HG03457 (cell line): ENCODE results near the gene HEY2.
"Not testable (repeated sequence)": the region's sequence is repeated elsewhere in the genome, so short reads cannot be mapped to it uniquely, and the experiment has no call there.

Experiments
- ATAC-seq: cut with Tn5 transposase; IDR thresholded peaks from one replicate; pipeline ENCODE4 v1.9.1; 2021; ENCODE audit warnings: moderate number of reproducible peaks; ENCODE audit not compliant: unreplicated experiment

HEY2 gene

DNA sequence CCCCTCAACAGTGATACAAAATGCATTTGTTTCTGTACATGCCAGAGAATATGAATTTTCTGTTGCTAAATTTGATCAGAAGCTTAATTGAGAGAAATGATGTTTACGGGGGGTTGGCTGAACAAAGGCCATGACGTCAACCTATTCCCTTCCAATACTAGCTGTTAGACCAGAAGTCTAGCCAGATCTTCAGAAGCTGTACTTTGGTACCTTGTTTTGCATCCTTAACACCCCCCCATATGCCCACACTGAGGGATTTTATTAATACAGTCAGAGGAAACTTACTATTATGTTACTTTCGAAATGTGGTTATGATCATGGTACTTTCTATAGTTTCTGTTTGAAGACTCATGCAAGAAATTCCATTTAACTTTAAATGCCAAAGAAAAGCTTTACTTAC lies 44.4 kb downstream of the HEY2 start:
- ATAC-seq, result no peak

DNA sequence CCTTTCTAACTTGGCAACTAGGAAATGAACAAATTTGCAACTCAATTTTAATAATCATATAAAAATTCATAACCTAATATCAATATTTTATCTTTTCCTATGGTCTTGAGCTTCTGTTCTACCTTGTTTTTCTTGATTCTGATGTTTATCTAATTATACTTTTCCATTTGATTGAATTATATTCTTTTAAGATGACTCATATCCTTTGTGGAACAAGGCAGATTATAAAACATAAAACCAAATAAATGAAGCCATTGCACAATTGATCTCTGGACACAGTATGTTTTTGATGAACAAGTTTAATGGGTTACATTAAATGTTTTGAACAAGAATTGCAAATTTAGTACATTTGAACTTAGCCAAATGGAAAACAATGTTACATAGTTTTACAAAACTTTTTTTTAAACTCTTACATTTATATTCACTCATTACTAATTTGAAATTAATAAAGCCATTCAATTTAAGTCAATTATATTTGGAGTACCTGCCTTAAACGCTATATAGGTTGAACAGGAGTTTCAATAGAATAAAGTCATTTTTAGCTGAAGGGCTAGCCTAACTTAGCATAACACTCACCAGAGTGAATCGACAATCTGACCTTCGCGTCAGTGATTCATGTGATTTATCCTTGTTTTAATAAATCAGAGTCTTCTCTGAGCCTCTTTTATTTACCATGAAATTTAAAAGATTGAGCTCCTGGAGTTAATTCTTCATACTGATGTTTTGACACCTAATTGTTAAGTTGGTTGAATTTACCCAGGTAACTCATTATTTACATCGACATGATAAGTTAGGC lies 45.1 kb downstream of the HEY2 start:
- ATAC-seq, result no peak

DNA sequence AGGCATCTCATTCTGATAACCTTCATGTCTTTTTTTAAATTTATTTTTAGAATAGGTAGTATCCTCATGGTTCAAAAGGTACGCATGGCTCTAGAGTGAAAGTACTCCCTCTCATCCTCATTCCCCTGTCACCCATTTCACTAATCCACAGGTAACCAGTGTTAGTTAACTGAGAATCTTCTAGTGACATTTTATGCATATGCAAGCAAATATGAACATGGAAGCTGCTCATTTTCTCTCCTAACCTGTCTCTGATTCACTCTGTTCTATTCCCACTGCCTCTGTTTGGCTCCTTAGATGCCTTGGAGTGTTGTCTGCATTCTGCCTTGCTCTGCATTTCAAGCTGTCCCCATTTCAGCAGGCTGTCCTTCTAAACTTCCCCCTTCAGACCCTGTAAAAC lies 45.9 kb downstream of the HEY2 start:
- no peak for ATAC-seq

DNA sequence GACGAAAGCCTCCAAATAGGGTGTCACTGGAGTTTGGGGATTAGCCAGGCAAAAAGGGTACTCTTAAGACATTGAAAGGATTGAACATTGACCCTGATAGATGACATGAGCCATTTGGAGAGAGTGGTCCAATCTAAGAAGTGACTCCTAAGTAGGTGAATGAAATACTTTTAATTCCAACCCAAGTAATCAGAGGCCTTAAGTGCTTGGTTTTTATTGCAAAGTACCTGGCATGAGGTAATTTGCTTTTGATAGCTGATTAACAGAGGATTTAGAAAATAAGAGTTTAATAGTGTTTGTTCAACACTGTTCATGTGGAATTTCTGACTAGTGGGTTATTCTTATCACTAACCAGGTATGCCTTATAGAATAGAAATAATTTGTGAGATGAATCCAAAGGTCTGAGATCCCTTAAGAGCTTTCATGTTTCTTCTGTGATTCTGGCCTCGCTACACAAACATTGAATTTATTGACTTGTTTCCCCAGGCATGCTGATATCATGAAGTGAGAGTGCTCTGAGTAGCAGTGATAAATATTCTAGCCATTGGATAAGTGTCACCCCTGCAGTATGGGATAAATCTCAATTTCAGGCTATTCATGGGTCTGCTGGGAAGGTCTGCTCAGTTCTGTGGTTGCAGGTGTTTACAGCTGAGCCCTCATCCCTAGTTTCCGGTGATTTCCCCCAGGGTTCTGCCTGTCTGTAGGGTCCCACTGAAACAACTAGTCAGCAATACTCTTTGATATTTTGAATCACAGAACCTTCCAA lies 47.9 kb downstream of the HEY2 start:
- no peak for ATAC-seq

DNA sequence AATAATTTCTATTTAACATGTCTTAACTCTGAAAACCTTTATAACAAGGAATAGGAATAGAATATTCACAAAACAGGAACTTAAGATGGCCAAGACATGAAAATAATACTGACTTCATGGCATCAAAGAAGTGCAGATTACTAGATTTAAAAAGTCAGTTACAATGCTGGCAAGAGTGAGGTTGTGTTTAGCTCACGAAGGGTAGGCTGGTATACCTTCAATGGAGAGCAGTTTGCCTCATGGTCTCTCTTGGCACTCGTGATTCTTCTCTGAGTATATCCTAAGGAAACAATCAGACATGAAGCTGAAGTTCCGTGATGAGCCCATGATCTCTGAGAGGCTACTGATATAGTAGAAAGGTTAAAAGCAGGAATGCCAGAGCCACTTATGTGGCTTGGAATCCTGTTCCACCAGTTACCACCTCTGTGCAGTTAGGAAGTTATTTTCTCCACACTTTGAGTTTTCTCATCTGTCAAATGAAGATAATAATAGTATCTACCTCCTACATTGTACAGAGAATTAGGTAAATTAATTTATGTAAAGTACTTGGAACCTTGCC lies 48.5 kb downstream of the HEY2 start:
- no peak for ATAC-seq

DNA sequence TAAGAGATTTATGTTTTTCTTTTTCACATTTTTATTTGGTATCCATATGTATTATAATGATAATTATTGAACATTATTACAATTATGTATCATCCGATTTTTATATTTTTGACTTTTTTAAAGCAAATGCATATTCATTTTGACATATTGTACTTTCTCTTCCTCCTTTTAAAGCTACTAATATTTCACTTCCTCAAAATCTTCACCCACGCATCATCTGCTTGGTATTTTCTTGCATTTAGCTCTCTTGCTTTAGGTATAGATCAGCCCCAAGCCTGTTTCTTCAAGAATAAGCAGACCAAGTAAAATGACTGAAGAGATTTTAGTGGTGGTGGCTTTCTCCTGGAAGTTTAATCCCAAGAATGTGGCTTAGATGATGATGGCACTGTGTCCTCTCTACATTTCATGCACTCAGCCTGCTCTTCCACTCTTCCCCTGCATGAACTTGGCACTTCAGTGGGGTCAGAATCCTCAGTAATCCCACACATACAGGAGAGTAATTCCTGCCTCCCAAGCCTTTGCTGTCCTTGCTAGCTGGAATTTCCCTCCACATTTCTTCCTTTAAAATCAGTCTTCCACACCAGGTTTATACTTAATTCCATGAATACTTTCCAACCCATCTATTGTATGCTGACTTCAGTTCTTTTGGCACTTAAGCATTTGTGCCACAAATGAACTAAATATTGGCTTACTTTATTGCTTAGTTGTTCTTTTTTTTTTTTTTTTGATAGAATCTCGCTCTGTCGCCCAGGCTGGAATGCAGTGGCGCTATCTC lies 49.5 kb downstream of the HEY2 start:
- peak; percentile 70 for ATAC-seq

DNA sequence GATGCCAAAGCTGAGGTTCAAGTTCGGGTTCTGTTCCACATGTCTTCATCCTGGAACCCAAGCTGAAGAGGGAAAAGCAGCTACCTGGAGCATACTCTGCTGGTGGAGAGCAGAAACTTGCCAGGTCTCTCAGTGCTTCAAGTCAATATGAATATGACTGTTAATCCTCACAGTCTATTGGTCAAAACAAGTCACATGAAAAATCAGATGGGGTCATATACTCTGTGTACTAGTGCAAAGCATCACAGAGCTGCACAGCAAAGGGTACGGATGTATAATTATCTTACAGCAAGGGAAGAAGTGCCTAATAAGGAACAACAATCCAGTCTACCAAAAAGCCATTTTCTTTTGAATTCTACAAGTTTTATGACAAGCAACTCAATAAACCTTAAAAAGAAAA lies 53.0 kb downstream of the HEY2 start:
- no peak for ATAC-seq

DNA sequence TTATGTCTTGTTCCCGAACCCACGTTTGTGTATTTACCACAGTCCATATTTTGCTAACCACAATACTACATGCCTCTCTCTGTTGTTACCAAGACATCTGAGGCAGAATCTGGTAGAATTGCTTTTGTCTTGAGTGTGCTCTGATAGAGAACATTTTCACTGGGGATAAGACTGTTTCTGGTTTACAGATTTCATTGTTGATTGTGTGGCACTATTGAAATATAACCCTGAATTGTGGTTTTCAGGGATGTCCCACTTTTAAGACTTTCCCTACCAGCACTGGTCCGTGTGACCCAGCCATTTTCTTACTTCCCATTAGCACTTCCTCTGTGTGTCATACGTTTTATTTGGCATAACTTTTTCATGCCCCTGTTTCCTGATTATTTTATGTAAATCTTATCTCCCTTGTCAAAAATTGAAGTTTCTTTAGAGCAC lies 53.5 kb downstream of the HEY2 start:
- no peak for ATAC-seq

DNA sequence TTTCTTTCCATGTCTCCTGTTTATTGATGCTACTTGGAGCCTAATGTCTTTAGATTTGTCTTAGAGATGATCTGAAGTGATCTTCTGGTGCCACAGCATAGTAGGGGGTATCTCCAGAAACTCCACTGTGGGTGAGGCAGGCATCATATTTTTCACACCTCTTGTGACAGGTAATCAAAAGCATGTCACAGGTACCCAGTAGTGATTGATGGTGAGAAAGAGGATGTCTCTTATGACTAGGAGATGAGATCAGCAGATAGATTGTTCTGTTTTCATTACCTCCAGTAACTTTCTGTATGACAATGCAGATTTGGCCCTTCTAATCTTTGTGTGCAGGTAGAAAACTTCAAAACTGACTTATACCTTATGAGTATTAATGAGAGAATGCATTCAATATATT lies 54.8 kb downstream of the HEY2 start:
- ATAC-seq, result peak; percentile 43

DNA sequence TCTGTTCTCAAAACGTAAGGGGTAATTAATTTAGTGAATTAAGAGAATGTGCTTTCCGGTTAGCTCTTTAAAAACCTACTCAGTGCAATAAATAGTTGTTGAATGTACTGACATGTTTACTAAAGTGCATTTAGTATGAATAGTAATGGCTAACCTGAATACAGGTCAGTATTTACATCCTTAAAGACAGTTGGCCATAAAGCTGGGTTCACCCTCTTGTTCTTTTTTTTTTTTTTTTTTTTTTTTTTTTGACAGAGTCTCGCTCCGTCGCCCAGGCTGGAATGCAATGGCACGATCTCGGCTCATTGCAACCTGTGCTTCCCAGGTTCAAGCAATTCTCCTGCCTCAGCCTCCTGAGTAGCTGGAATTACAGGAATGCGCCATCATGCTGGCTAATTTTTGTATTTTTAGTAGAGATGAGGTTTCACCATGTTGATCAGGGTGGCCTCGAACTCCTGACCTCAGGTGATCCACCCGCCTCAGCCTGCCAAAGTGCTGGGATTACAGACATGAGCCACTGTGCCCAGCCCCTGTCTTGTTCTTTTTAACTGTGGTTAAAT lies 55.5 kb downstream of the HEY2 start:
- not testable (repeated sequence) for ATAC-seq

DNA sequence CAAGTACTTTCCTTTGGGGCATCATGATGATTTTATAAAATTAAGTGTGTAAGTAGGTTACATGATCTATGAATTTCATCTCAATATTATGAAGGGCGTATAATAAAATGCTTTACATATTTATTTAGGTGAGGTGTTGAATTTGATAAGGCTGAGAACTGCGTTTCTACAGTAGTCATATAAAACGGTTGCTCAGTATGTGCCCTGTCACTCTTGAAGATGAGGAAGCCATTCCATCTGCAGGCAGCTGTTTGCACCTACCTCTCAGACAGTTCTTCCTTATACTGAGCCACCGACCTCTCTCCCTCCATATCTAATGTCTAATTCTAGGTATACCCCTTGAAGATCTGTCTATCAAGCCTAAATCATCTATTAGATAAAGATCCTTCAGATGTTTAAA lies 57.4 kb downstream of the HEY2 start:
- ATAC-seq, result no peak

DNA sequence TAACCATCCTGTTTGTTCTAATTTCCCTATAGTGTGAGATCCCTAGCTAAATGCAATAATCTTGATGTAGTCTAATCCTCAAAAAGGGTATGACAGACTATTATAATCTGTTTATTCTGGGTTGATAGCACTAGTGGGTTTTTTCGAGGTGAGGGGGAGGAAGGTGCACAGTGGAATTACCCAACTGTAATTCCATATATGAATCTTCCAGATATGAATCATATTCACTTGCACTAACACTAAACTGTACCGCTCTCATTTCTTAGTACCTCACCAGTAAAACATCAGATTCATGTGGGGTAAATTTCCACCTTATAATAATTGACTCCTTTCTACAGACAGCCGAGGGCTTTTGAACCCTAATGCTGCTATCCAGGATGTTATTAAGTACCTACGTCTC lies 57.9 kb downstream of the HEY2 start:
- peak; percentile 29 for ATAC-seq

DNA sequence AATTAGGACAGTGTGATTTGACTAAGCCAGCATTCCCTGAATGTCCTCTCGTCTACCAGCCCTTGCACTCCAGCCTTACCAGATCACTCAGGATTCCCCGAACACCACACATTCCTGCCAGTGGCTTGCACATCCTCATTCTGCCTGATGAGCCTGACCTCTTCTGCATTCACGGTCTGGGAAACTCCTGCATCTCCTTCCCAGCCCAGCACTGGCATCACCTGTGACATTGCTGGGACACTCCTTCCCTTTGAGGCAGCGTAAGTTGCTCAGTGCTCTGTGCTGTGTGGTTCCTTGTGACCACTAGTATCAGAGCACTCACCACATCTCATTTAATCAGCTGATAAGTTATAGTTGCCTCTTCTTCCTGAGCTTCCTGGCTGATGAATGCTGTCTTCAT lies 58.6 kb downstream of the HEY2 start:
- ATAC-seq, result no peak

DNA sequence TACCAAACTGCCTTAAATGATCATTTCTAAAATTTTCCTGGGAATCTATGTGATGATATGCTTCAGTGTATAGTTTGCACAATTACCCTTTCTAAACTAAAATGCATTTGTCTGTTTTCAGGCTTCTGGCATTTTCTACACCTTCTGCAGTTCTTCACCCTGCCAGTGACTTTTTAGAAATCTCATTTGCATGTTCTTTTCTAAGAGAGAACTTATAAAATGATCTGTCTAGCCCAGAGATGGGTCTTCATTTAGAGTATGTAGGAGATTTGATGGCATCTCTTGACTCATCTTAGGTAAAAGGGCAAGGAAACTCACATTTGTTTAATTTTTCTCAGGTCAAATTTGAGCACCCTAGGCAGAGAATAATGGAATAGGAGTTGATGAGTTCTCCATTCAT lies 59.2 kb downstream of the HEY2 start:
- ATAC-seq, result no peak

DNA sequence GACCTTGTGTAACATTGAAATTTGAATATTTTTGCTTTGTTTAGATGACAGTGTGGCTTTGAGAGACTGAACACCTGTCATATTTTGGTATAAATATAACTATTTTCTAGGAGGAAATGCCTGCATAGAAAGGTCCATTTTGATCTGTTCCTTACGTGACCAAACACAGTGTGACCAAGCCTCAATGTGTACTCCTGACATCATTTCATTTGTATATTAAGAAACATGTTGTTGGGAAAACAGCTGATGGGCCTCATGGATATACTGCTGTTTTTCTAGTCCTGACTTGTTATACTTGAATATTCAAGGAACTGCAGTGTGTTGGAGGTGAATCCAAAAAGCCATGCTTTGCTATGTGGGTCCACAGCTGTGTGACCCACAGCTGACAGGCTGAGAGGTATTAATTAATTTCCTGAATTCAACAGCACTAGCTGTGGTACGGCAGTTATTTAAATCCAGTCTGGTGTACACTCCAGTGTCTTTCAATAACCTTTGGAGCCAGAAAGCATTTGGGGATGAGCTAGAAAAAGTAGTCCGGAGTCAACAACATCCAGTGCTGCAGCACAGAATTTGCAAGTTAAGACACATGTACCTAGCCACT lies 60.2 kb downstream of the HEY2 start:
- ATAC-seq, result no peak

DNA sequence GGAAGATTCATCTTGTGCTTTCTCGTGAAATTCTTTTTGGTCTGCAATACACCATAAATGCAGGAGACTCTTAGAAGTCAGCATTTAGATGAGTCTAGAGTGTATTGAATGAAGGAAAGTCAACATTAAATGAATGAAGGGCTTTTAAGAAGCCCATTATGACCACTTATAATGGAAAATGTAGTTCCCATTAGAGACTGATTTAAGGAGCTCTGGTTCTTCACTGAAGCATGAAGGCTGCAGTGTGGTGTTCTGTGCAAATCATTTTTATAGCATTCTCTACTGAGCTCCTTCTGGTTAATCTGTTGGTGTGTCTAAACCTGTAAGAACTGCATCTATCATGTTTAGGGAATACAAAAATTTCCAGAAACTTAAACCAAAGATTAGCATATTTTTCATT lies 61.0 kb downstream of the HEY2 start:
- ATAC-seq, result no peak
